Liver (tissue), 9 donors: Measurements from ENCODE around the gene BCL2L13. TPM values are rescaled to one million over a fixed set of nuclear protein-coding genes. Genes with fewer than 3 reads are reported as not detected.

Source experiments
- DNase-seq: peaks from one replicate; pipeline ENCODE4 v3.0.0-alpha.2; 2017; ENCODE audit warnings: low spot score
- H3K27ac ChIP-seq, 2 donors: one replicate each; pipeline ENCODE4 v1.7.0; 2013; ENCODE audit warnings: inconsistent platforms in 2 of 2, low read length in 2 of 2, control low read depth in 1 of 2, low read depth in 1 of 2, mild to moderate bottlenecking in 1 of 2
- H3K27me3 ChIP-seq, 4 donors: one replicate each; pipeline versions ENCODE4 v1.6.1 to v1.7.0; 2013; ENCODE audit warnings: low read length in 3 of 4, inconsistent platforms in 1 of 4, mild to moderate bottlenecking in 1 of 4, moderate library complexity in 1 of 4; ENCODE audit not compliant: control insufficient read depth in 4 of 4, insufficient read depth in 4 of 4
- H3K36me3 ChIP-seq, 4 donors: one replicate each; pipeline versions ENCODE4 v1.6.1 to v1.7.0; 2013; ENCODE audit warnings: low read length in 3 of 4, mild to moderate bottlenecking in 3 of 4, low read depth in 1 of 4, moderate library complexity in 1 of 4; ENCODE audit not compliant: control insufficient read depth in 4 of 4, insufficient read depth in 3 of 4
- H3K4me1 ChIP-seq, 4 donors: one replicate each; pipeline versions ENCODE4 v1.6.1 to v1.7.0; 2013; ENCODE audit warnings: low read length in 3 of 4, mild to moderate bottlenecking in 3 of 4, moderate library complexity in 1 of 4; ENCODE audit not compliant: control insufficient read depth in 4 of 4, insufficient read depth in 4 of 4
- H3K4me3 ChIP-seq, 3 donors: one replicate each; pipeline versions ENCODE4 v1.6.1 to v1.7.0; 2013; ENCODE audit warnings: low read length in 3 of 3, control low read depth in 1 of 3, low read depth in 1 of 3, mild to moderate bottlenecking in 1 of 3
- H3K9ac ChIP-seq, 2 donors: one replicate each; pipeline ENCODE4 v1.7.0; 2013; ENCODE audit warnings: low read length in 2 of 2, mild to moderate bottlenecking in 2 of 2, moderate library complexity in 2 of 2, control low read depth in 1 of 2, low read depth in 1 of 2
- H3K9me3 ChIP-seq, 4 donors: one replicate each; pipeline versions ENCODE4 v1.6.1 to v1.7.0; 2013; ENCODE audit warnings: low read length in 3 of 4; ENCODE audit not compliant: control insufficient read depth in 4 of 4
- ATF3 ChIP-seq: IDR thresholded peaks from 2 replicates; pipeline ENCODE4 v1.6.1; 2016; ENCODE audit warnings: antibody characterized with exemption
- CTCF ChIP-seq: fragments of 150-350 bp; IDR thresholded peaks from 2 replicates; pipeline ENCODE4 v1.5.1; 2017; ENCODE audit warnings: improper control_type of control experiment, low read depth, low read length; ENCODE audit not compliant: missing input control
- EGR1 ChIP-seq, 2 donors: IDR thresholded peaks; 2 replicates each; pipeline ENCODE4 v1.6.1; 2016 to 2018; ENCODE audit warnings: antibody characterized with exemption in 2 of 2, low read depth in 2 of 2
- FOXA2 ChIP-seq: IDR thresholded peaks from 2 replicates; pipeline ENCODE4 v1.6.1; 2016; ENCODE audit warnings: antibody characterized with exemption
- GABPA ChIP-seq, 2 donors: IDR thresholded peaks in 1 of 2; conservative IDR thresholded peaks in 1 of 2; 2 replicates each; pipeline ENCODE4 v1.6.1; 2016; ENCODE audit warnings: antibody characterized with exemption in 2 of 2, mild to moderate bottlenecking in 1 of 2, moderate library complexity in 1 of 2
- HNF4A ChIP-seq, 2 donors: conservative IDR thresholded peaks; 2 replicates each; pipeline ENCODE4 v1.6.1; 2016; ENCODE audit warnings: antibody characterized with exemption in 2 of 2, mild to moderate bottlenecking in 2 of 2
- HNF4G ChIP-seq: IDR thresholded peaks from 2 replicates; pipeline ENCODE4 v1.6.1; 2016; ENCODE audit warnings: antibody characterized with exemption
- JUND ChIP-seq, 2 donors: IDR thresholded peaks; 2 replicates each; pipeline ENCODE4 v1.6.1; 2016; ENCODE audit warnings: antibody characterized with exemption in 2 of 2
- NR2F2 ChIP-seq: IDR thresholded peaks from 2 replicates; pipeline ENCODE4 v1.6.1; 2016; ENCODE audit warnings: antibody characterized with exemption
- RAD21 ChIP-seq, 2 donors: IDR thresholded peaks; 2 replicates each; pipeline ENCODE4 v1.6.1; 2016; ENCODE audit warnings: antibody characterized with exemption in 2 of 2, mild to moderate bottlenecking in 2 of 2
- REST ChIP-seq: IDR thresholded peaks from 2 replicates; pipeline ENCODE4 v1.6.1; 2016; ENCODE audit warnings: antibody characterized with exemption, mild to moderate bottlenecking
- SP1 ChIP-seq: IDR thresholded peaks from 2 replicates; pipeline ENCODE4 v1.6.1; 2018; ENCODE audit warnings: antibody characterized with exemption, mild to moderate bottlenecking
- TAF1 ChIP-seq: conservative IDR thresholded peaks from 2 replicates; pipeline ENCODE4 v1.6.1; 2016; ENCODE audit warnings: antibody characterized with exemption, mild to moderate bottlenecking
- YY1 ChIP-seq: IDR thresholded peaks from 2 replicates; pipeline ENCODE4 v1.6.1; 2016; ENCODE audit warnings: antibody characterized with exemption, mild to moderate bottlenecking
- ZBTB33 ChIP-seq: IDR thresholded peaks from 2 replicates; pipeline ENCODE4 v1.6.1; 2016; ENCODE audit warnings: antibody characterized with exemption
- WGBS: extraction: QIAGEN DNeasy Blood & Tissue Kit; methylation state at CpG from one replicate; pipeline ENCODE4 v1.1.7; 2013; 5-methylcytosine and 5-hydroxymethylcytosine counted together
- polyA plus RNA-seq, 2 donors: library from polyadenylated mRNA; stranded (reverse) in 1 of 2; unstranded in 1 of 2; fragments of 200-250 nt in 1 of 2; fragments of >200 nt in 1 of 2; fragmentation: Nextera tagmentation in 1 of 2; extraction: Ambion mirVana in 1 of 2; gene quantifications; one replicate each; pipeline versions ENCODE4 v1.2.1 to v1.2.3, GENCODE V29; 2013 to 2015
- total RNA-seq, 2 donors: library from RNA; depleted of rRNA; stranded (reverse); fragments of >200 nt; gene quantifications; one replicate each; pipeline ENCODE4 v1.2.3, GENCODE V29; 2014
- donor health status: healthy.
- donor health status: healthy.
- donor health status: healthy.
- donor health status: healthy.
- donor health status: healthy.

The BCL2L13 gene
- total and polyA plus RNA-seq, 4 donors: 22.3 to 31.8 (median 24.5) TPM

- TF ChIP-seq HNF4A (conservative IDR thresholded peaks at IDR 0.05) (no peak), EGR1 (IDR thresholded peaks at IDR 0.05; ENCODE audit: low read depth in 2 of 2) (no peak), CTCF (no peak), GABPA (IDR thresholded peaks at IDR 0.05 in 1 of 2, conservative IDR thresholded peaks at IDR 0.05 in 1 of 2) (no peak), NR2F2 (no peak), TAF1 (no peak), YY1 (no peak), RAD21 (IDR thresholded peaks at IDR 0.05) (no peak), SP1 (no peak), FOXA2 (no peak), HNF4G (no peak)
- no peak overlapping the region for H3K4me3 ChIP-seq
- no peaks in the 10 kb centered on the region for H3K9me3 ChIP-seq
- no peak for DNase-seq
- H3K36me3 ChIP-seq: peaks cover 0 to 6% (median 2%) of the 10 kb centered on the region in 4 donors
- H3K4me1 ChIP-seq: peaks cover 2 to 18% (median 5%) of the 10 kb centered on the region in 4 donors
- no peak overlapping the region for H3K9ac ChIP-seq
- H3K27me3 ChIP-seq: no peaks in the 10 kb centered on the region
- H3K27ac ChIP-seq: peak overlapping the region in 1 of 2 donors; percentile 46
- WGBS: 71% methylated on average over 3 of the region's 3 CpGs
These were observed 69.0 kb downstream of the BCL2L13 start for GRCh38 chr22:17707526-17707925.

GRCh38 chr22:17710023-17710422 lies 71.5 kb downstream of the BCL2L13 start:
- Histone ChIP-seq H3K9me3 (no peaks in the 10 kb centered on the region), H3K27me3 (no peaks in the 10 kb centered on the region), H3K4me1 (peaks cover 2 to 18% (median 5%) of the 10 kb centered on the region in 4 donors), H3K4me3 (no peak overlapping the region), H3K9ac (no peak overlapping the region), H3K36me3 (peaks cover 0 to 2% (median 0%) of the 10 kb centered on the region in 4 donors), H3K27ac (no peak overlapping the region)
- DNase-seq: no peak
- TF ChIP-seq REST (no peak), GABPA (IDR thresholded peaks at IDR 0.05 in 1 of 2, conservative IDR thresholded peaks at IDR 0.05 in 1 of 2) (no peak), SP1 (no peak), NR2F2 (no peak), JUND (IDR thresholded peaks at IDR 0.05) (no peak), ATF3 (no peak)
- WGBS: 98% methylated on average over 5 of the region's 5 CpGs

- no peak overlapping the region for H3K9ac ChIP-seq
- H3K9me3 ChIP-seq: no peaks in the 10 kb centered on the region
- H3K4me3 ChIP-seq: no peak overlapping the region
- no peaks in the 10 kb centered on the region for H3K27me3 ChIP-seq
- peaks cover 0 to 3% (median under 1%) of the 10 kb centered on the region in 4 donors for H3K4me1 ChIP-seq
- DNase-seq: no peak
- WGBS: 93% methylated on average over 2 of the region's 2 CpGs
- no peak overlapping the region for H3K27ac ChIP-seq
- peaks cover 0 to 3% (median 1%) of the 10 kb centered on the region in 4 donors for H3K36me3 ChIP-seq
- TF ChIP-seq NR2F2 (no peak), REST (no peak), HNF4A (conservative IDR thresholded peaks at IDR 0.05) (no peak), YY1 (no peak), ZBTB33 (no peak), EGR1 (IDR thresholded peaks at IDR 0.05; ENCODE audit: low read depth in 2 of 2) (no peak), RAD21 (IDR thresholded peaks at IDR 0.05) (no peak), ATF3 (no peak), TAF1 (no peak), HNF4G (no peak)
These were observed 73.9 kb downstream of the BCL2L13 start for GRCh38 chr22:17712441-17712840.
